Stromal cell of bone marrow (primary cell): ENCODE results near the gene RAPGEF1.
"Not testable (repeated sequence)": the region's sequence is repeated elsewhere in the genome, so short reads cannot be mapped to it uniquely, and the experiment has no call there.

Experiments
- DNase-seq: peaks from one replicate; pipeline ENCODE4 v3.0.0-alpha.2; 2012; ENCODE audit warnings: low read depth

The RAPGEF1 gene

GRCh38 chr9:131555841-131556673 lies 183.8 kb downstream of the RAPGEF1 start:
- DNase-seq, result no peak

- no peak for DNase-seq
These were observed 185.0 kb downstream of the RAPGEF1 start for GRCh38 chr9:131554843-131555351.

GRCh38 chr9:131554087-131554842 lies 185.6 kb downstream of the RAPGEF1 start:
- no peak for DNase-seq

- DNase-seq, result no peak
These were observed 187.8 kb downstream of the RAPGEF1 start for GRCh38 chr9:131552030-131552429.

- not testable (repeated sequence) for DNase-seq
These were observed 189.4 kb downstream of the RAPGEF1 start for GRCh38 chr9:131550465-131550864.

- not testable (repeated sequence) for DNase-seq
These were observed 190.7 kb downstream of the RAPGEF1 start for GRCh38 chr9:131549186-131549585.

- no peak for DNase-seq
These were observed 193.4 kb downstream of the RAPGEF1 start for GRCh38 chr9:131546336-131547084.

- no peak for DNase-seq
These were observed 194.0 kb downstream of the RAPGEF1 start for GRCh38 chr9:131545786-131546335.

GRCh38 chr9:131545003-131545785 lies 194.7 kb downstream of the RAPGEF1 start, which contains the start of gene PRRT1B:
TSS of gene PRRT1B (plus strand) at chr9:131545523. CDS start at chr9:131545616, 93 bp downstream.
- DNase-seq, result no peak

GRCh38 chr9:131543141-131543540 lies 196.7 kb downstream of the RAPGEF1 start:
- DNase-seq, result no peak

GRCh38 chr9:131539223-131539923 lies 200.5 kb downstream of the RAPGEF1 start:
- no peak for DNase-seq

- DNase-seq, result no peak
These were observed 201.9 kb downstream of the RAPGEF1 start for GRCh38 chr9:131537946-131538345.

GRCh38 chr9:131534721-131535237 lies 205.1 kb downstream of the RAPGEF1 start:
- no peak for DNase-seq

- DNase-seq, result peak; percentile 62
These were observed 208.7 kb downstream of the RAPGEF1 start, which contains the start of gene UCK1 for GRCh38 chr9:131530920-131531832. TSS of gene UCK1 (minus strand) at chr9:131531263. CDS start at chr9:131531174, 89 bp downstream.

GRCh38 chr9:131530546-131530919 lies 209.3 kb downstream of the RAPGEF1 start:
- no peak for DNase-seq

GRCh38 chr9:131529597-131530545 lies 210.0 kb downstream of the RAPGEF1 start:
- no peak for DNase-seq

GRCh38 chr9:131528886-131529505 lies 210.9 kb downstream of the RAPGEF1 start:
- no peak for DNase-seq
